Nephron progenitor cell (in vitro differentiated cells): ENCODE measurements around the gene SLC6A3.

Experiments used
- DNase-seq: peaks from one replicate; pipeline ENCODE4 v3.0.0; 2021
- H3K27ac Mint-ChIP-seq: 2 replicates; pipeline ENCODE4 v1.8.0; 2021; ENCODE audit warnings: mild to moderate bottlenecking, moderate library complexity, mixed read lengths
- H3K27me3 Mint-ChIP-seq: 2 replicates; pipeline ENCODE4 v1.8.0; 2021; ENCODE audit warnings: mild to moderate bottlenecking, low read depth, mixed read lengths; ENCODE audit not compliant: poor library complexity
- H3K36me3 Mint-ChIP-seq: 2 replicates; pipeline ENCODE4 v1.8.0; 2021; ENCODE audit warnings: low read depth, mixed read lengths
- H3K4me1 Mint-ChIP-seq: 2 replicates; pipeline ENCODE4 v1.8.0; 2021; ENCODE audit warnings: mixed read lengths
- H3K4me3 Mint-ChIP-seq: 2 replicates; pipeline ENCODE4 v1.8.0; 2021; ENCODE audit warnings: mild to moderate bottlenecking, moderate library complexity, mixed read lengths
- H3K9me3 Mint-ChIP-seq: 2 replicates; pipeline ENCODE4 v1.8.0; 2021; ENCODE audit warnings: mild to moderate bottlenecking, moderate library complexity, mixed read lengths
- CTCF ChIP-seq: fragments of 200-600 bp; sonication (generic); IDR thresholded peaks from 2 replicates; pipeline ENCODE4 v1.5.0; 2021; ENCODE audit warnings: antibody characterized with exemption

Gene SLC6A3

DNA sequence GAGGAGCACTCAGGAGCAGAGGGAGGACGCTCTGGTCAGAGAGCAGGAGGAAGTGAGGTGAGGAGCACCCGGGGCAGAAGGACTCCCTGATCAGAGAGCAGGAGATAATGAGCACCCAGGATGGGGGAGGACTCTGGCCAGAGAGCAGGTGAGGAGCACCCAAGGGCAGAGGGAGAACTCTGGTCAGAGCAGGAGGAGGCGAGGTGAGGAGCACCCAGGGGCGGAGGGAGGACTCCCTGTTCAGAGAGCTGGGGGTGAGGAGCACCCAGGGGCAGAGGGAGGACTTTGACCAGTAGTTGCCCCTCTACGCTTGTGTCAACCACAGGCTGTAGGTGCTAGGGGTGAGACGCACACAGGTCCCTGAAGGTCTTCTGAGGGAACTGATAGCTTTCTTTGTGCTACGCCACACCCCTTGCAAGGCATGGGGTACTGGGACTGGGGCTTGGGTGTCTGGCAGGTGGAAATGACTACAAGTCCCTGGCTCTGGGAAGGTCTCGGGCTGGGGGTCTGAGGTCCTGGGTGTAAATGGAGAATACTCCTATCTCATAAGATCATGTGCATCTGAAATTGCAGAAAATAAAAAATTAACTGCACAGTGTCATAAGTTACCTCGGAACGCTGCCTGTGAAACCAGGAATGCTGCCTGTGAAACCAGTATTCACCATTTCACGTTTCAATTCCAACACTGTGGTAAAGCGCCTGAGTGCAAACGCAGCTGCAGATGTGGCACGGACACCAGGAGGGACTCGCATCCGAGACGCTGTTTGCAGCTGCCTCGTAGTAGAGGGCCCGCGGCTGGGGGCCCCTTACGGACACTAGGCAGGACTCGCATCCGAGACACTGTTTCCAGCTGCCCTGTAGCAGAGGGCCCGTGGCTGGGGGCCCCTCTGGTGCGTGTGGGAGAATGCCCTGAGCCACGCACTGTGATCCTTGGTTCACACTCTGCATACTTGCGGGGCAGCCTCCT lies 27.0 kb upstream of the SLC6A3 start:
- Mint-ChIP-seq H3K9me3 (no peaks in the 10 kb centered on the region), H3K36me3 (peaks cover 30% of the 10 kb centered on the region), H3K4me3 (no peak overlapping the region), H3K27ac (no peak overlapping the region), H3K4me1 (no peaks in the 10 kb centered on the region), H3K27me3 (peaks cover 6% of the 10 kb centered on the region)
- no peak for TF ChIP-seq CTCF
- no peak for DNase-seq

DNA sequence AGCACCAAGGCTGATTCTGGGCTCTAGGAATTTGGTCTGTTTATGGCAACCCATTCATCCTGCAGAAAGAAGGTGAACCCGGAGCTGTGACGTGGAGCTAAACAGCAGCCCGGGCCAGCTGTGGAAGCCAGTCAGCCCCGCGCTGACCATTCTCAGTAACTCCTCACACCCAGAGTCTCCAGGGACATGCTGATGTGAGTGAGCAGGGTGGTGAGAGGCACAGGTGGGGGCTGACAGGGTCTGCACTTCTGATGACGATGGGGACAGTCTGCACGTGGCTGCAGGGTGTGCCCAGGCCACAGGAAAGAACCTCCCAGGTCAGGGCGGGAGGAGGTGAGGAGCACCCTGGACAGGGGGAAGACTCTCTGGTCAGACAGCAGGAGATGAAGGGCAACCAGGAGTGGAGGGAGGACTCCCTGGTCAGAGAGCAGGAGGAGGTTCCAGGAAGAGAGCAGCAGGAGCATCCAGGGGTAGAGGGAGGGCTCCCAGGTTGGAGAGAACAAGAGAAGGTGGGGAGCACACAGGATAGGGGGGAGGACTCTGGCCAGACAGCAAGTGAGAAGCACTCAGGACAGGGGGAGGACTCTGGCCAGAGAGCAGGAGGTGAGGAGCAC lies 26.1 kb upstream of the SLC6A3 start:
- H3K36me3 Mint-ChIP-seq: peaks cover 34% of the 10 kb centered on the region
- no peaks in the 10 kb centered on the region for H3K4me1 Mint-ChIP-seq
- H3K27me3 Mint-ChIP-seq: peaks cover 6% of the 10 kb centered on the region
- DNase-seq: no peak
- no peak for TF ChIP-seq CTCF
- no peak overlapping the region for H3K27ac Mint-ChIP-seq
- H3K9me3 Mint-ChIP-seq: no peaks in the 10 kb centered on the region
- H3K4me3 Mint-ChIP-seq: no peak overlapping the region

DNA sequence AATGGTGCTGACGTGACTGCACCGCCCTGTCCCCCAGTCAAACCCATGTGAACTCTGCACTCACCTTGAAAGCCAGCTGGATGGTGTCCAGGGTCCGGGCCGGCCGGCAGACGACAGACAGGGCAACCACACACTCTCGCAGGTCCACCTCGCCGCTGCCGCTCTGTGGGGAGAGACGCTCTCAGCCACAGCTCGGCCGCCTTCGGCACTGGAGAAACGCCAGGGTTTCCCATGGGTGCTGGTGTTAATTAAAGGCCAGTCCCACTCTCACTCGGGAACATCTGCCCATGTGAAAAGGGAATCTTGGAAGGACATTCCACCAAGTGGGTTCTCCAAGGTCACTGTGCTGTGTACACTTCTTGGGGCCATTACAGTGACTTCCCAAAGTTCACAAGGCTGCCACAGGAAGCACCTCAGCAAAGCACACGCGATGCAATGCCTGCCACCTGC lies 25.5 kb upstream of the SLC6A3 start:
- TF ChIP-seq CTCF: no peak
- Mint-ChIP-seq H3K9me3 (peaks cover 2% of the 10 kb centered on the region), H3K27ac (no peak overlapping the region), H3K36me3 (peaks cover 40% of the 10 kb centered on the region), H3K27me3 (peaks cover 6% of the 10 kb centered on the region), H3K4me1 (no peaks in the 10 kb centered on the region), H3K4me3 (no peak overlapping the region)
- DNase-seq: no peak

- Mint-ChIP-seq H3K9me3 (peaks cover 12% of the 10 kb centered on the region), H3K4me1 (no peaks in the 10 kb centered on the region), H3K27ac (no peak overlapping the region), H3K27me3 (peaks cover 6% of the 10 kb centered on the region), H3K4me3 (no peak overlapping the region), H3K36me3 (peaks cover 55% of the 10 kb centered on the region)
- DNase-seq: no peak
- no peak for TF ChIP-seq CTCF
Observed at GRCh38 chr5:1468629-1469527, 23.6 kb upstream of the SLC6A3 start.

DNA sequence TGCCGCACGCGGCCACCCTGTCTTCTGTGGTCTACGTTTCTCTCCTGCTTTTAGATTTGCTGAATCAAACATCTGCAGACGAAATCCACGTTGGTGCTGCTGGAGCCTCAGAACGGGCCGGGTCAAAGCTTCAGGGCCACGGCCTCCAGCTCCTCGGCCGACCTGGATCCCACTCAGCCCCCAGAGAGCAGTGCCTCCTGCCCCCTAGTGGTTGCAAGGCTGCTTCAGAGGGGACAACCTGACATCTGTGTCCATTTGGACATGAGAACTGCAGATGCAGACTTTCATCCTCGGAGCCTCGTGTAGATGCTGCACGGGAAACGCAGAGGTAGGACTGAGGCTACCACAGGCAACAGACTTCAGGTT lies 23.0 kb upstream of the SLC6A3 start:
- peak; percentile 56 for TF ChIP-seq CTCF
- Mint-ChIP-seq H3K27ac (peak overlapping the region; percentile 87), H3K36me3 (peaks cover 56% of the 10 kb centered on the region)

More for the DNA sequence above, 23.0 kb upstream of the SLC6A3 start:
- peaks cover 12% of the 10 kb centered on the region for H3K9me3 Mint-ChIP-seq
- H3K27me3 Mint-ChIP-seq: peaks cover 6% of the 10 kb centered on the region
- H3K4me3 Mint-ChIP-seq: no peak overlapping the region
- no peaks in the 10 kb centered on the region for H3K4me1 Mint-ChIP-seq
- DNase-seq: peak; percentile 58
